Hippocampal formation (tissue), 2 donors: ENCODE measurements around the gene C22orf23.

ENCODE experiments used
- DNase-seq, 2 donors: peaks; one replicate each; lab custom pipeline; 2025; lab: John Stamatoyannopoulos, UW

C22orf23 gene

DNA sequence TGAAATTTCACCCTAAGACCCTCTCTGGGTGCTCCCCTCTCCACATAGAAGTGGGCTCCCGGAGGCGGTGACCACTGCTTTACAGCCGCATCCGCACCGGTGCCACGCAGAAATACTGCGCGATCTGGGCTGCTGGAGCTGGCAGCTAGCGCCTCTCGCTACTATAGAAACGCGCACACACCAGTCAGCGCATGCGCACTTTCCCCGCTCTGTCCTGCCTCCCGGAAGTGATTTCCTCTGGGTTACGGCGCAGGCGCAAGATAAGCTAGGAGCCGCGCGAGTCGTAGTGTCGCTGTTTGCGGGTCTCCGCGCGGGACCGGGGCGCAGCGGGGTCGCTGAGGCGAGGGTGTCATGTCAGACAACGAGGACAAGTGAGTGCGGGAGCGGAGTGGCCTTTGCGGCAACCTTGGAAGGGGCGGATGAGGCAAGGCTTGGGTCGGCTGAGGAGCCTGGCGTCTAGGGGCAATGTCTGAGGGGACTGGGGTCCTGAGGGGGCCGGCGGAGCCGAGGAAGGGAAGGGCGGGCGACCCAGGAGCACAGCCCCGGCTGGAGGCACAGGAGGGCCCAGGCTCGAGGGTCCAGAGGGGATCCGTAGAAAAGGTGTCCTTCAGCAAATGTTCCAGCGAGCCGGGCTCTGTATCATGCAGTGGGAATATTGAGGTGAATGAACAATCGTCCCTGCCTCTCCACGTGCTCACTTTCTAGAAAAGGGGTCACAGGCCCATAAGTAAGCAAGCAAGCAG, at the start of gene C22orf23, which contains the start of gene POLR2F:
Gene C22orf23 (minus strand): TSS at position 165 of the 743 bp plus-strand sequence. CDS start 452 bp downstream, outside the sequence.
Gene POLR2F (plus strand): TSS at position 263 of the 743 bp plus-strand sequence. CDS start 89 bp downstream, at position 352.
- peak; percentile 81 to 88 for DNase-seq

DNA sequence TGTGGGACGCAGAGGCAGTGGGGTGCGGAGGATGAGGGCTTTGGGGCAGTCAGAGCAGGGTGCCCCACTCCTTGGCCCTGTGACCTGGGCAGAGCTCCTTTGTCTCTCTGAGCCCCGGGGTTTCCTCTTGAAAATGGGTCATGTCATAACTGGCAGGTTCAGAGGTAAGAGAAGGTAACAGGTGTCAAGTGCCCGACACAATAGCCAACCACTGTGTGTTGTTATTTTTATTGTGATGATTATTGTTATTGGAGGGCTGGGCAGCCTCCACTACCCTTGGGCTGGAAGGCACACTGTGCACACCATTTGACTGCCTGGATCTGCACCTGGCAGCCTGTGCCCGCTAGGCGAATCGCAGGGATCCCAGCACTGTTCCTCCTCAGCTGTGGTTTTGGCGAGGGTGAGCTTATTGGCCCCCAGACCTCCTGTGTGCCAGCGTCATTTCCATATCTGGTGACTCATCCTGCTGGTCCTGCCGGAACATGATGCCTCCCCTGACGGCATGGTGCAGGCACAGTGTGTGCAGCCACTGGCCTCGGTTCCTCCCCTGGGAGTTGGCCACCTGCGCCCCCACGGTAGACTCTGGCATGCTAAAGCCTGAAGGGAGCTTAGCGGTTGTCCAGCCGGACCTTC, 46.4 kb upstream of the C22orf23 start:
- peak in 1 of 2 donors; percentile 46 for DNase-seq

- no peak for DNase-seq
Observed at GRCh38 chr22:37999236-37999635, 45.8 kb upstream of the C22orf23 start.

DNA sequence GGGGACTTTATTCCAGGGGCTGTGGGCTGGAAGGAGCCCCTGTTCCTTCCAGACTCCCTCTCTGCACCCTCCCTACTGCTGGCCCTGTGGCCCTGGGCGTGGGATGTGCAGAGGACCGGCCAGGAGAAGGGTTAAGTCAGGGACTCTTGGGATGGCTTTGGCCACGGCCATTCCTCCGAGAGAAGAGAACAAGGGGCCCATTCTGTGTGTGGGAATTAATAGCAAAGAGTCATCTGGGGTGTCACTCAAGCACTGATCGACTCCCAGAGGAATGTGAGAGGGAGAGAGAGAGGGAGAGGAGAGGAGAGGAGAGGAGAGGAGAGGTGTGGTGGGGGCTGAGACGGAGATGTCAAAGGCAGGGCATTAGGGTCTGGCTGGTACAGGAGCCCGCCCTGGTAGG, 45.1 kb upstream of the C22orf23 start:
- DNase-seq, result peak; percentile 46 to 58

DNA sequence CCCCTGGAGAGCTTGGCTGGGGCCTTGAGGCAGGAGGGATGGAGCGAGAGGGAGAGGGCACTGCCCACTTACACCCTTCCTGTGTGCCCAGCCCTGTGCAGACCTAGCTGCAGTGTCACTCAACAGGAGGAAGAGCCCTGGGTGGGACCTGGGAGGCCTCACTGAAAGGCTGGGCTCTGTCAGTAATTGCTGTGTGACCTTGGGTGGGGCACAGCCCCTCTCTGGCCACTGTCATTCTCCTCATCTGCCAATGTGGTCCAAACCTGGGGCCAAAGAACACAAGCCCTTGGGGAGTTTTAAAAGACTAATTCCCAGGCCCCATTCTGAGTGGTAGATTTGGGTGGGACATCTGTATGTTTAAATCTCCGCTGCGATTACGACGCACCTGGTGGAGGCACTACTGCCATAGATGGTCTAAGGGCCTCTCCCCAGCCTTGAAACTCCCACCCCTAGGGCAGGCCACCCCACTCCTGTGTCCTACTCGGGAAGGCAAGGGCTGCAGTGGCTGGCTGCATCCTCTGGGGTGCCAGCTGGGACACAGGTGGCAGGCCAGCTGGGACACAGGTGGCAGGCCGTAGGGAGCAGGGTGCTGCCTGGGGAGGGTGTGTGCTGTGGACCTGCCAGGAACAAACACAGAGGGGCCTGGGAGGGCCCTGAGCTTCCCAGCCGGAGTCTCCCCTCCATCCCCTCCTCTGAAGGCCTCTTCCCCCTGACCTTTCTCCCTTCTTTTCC, 43.3 kb upstream of the C22orf23 start:
- DNase-seq, result no peak

DNA sequence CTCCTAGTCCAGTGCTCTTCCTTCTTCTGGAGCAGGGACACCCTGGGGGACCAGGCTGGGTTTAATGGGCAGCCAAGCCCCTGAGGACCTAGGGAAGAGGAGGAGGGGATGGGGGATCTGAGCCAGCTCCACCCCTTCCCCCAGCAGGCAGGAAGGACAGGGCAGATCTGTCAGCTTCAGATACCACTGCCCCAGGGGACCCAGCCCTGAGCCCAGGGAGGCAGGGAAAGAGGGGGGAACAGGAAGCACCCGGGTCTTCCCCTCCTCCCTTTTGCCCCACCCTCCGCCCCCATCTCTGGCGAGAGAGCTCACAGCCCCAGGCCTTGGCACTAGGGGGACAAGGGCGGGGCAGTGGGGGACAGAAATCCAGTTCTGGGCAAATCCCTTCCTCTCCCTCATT, 42.7 kb upstream of the C22orf23 start:
- no peak for DNase-seq

- no peak for DNase-seq
Observed at GRCh38 chr22:37995460-37995859, 42.1 kb upstream of the C22orf23 start.

GRCh38 chr22:37994982-37995381, 41.6 kb upstream of the C22orf23 start:
- DNase-seq, result no peak

DNA sequence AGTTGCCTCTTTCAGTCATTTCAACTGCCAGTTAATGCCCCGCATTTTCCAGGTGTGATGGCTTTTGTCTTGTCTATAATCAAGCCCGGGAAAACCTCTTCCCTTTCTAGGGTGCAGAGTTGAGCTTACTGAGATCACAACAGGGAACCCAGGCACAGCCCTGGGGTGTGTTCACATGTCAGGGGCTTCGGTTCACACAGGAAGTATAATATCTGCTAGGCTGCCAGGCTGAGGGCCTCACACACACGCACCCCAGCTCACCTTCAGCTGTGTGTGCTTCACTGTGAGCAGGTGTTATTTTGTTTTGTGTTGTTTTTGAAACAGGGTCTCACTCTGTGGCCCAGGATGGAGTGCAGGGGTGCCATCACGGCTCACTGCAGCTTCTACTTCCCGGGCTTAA, 40.6 kb upstream of the C22orf23 start:
- DNase-seq, result no peak

DNA sequence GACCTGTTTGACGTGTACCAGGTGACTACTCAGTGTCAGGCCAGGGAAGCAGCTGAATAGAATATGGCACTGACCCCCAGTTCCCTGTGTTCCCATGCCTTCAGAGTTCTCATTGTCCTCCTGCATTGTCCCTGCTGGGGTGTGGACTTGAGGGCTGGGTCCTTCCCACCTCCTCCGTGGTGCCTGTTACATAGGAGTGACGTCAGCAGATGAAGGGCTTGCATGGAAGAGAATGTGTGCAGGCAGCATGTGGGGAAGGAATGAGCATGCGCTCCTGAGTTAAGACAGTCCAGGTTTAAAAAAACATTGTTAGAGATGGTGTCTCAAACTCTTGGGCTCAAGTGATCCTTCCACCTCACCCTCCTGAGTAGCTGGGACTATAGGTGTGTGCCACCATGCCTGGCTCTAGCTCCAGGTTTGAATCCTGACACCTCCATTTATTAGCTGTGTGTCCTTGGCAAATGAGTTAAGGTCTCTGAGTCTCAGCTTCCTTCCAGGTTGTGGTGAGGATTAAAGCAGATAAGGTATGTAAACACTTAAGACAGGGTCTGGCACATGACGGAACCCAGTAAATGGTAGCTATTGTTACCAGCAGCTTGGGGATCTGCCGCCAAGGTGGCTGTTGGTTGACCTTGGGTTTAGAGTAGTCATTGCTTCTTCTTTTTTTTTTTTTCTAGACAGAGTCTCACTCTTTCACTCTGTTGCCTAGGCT, 38.5 kb upstream of the C22orf23 start:
- no peak for DNase-seq

GRCh38 chr22:37990862-37991261, 37.5 kb upstream of the C22orf23 start:
- DNase-seq, result no peak

GRCh38 chr22:37990301-37990700, 36.9 kb upstream of the C22orf23 start:
- DNase-seq, result no peak

GRCh38 chr22:37989146-37990045, 36.0 kb upstream of the C22orf23 start:
- no peak for DNase-seq

GRCh38 chr22:37986371-37986770, 33.0 kb upstream of the C22orf23 start:
- DNase-seq, result no peak

- peak; percentile 88 to 93 for DNase-seq
Observed at GRCh38 chr22:37985751-37986281, 32.4 kb upstream of the C22orf23 start.

GRCh38 chr22:37985050-37985585, 31.7 kb upstream of the C22orf23 start:
- no peak for DNase-seq

DNA sequence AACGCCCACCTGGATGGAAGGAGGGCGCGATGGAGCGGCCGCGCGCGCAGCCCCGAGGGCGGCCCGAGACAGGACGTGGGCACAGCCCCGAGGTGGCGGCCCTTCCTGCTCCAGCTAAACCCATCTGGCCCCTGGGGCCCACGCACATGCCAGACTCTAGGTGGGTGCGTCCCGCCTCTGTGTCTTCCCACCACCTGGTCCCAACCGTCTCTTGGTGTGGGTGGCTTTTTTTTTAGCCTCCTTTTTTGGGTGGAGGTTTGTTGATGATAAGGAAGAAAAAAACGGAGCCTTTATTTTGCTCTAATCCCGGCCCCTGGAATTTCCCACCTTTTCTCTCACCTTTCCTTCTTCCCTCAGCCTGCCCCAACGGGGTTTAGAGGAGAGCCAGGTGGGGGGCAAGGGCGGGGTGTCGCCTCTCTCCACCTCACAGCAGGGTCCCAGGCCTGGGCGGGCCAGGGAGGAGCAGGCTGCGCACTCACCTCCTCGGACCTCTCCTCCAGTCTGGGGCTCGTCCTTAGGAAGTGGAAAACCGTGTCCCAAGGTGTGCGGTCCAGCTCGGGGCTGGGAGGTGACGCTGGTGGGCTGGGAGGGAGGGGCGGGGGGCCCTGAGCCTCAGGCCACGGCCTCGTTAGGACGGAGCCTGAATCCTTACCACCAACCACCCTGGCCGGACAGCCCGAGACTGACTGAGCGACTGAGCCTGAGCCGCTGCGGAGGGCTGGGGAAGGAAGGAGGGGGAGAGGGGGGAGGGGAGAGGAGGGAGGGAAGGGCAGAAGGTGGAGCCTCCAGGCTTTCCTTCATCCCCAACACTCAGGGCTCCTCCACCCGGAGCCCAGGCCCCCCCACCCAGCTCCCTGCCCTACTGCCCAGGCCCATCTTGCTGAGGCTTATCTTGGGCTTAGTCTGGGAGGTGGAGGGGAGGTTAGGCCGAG, 30.7 kb upstream of the C22orf23 start, which contains the start of gene SOX10:
Gene SOX10 (minus strand): TSS at position 696 of the 932 bp plus-strand sequence. CDS start 771 bp downstream, outside the sequence.
- DNase-seq, result peak; percentile 71 to 81

GRCh38 chr22:37982938-37983859, 29.8 kb upstream of the C22orf23 start:
- DNase-seq, result no peak
